Middle frontal gyrus (tissue), 1 donor: ENCODE results near the gene ARMC9.

ENCODE experiments used
- DNase-seq: peaks from one replicate; pipeline ENCODE4 v3.0.0-alpha.2; 2015; ENCODE audit warnings: low spot score; ENCODE audit errors: extremely low spot score

ARMC9 gene

GRCh38 chr2:231411831-231412617, 213.6 kb downstream of the ARMC9 start:
- DNase-seq = peak; percentile 52

GRCh38 chr2:231412618-231412963, 214.2 kb downstream of the ARMC9 start:
- DNase-seq = no peak

DNA sequence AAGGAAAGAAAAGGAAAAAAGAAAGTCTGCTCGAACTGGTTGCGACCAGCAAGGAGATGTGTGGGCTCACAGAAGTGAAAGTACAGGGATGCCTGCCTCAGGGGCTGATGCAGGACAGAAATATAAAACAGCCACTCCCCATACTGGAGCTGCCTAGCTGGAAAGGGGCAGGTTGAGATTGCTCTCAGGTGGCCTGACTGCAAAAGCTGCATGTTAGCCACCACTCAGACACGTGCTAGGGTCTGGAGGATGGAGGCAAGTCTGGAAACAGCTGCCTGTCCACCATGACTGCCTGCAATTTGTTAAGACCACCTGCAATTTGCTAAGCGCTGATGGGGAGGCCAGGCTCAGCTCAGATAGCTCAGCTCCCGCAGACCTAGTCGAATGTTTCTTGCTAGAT, 215.0 kb downstream of the ARMC9 start:
- no peak for DNase-seq

- DNase-seq = no peak
Measured at GRCh38 chr2:231413921-231414476, 215.6 kb downstream of the ARMC9 start.

DNA sequence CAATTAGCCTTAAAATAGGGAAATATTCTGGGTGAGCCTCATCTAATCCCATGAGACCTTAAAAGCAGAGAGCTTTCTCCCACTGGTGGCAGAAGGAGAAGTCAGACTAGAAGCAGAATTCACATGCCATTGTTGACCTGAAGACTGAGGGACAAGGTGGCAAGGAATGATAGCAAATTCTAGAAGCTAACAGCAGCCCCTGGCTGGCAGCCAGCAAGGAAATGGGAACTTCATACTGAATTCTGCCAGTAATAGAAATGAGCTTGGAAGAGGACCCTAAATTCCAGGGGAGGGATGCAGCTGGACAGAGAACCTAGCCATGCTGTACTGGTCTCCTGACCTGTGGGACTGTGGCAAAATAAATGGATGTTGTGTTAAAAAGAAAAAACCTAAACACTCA, 216.6 kb downstream of the ARMC9 start:
- DNase-seq = no peak

- no peak for DNase-seq
Measured at GRCh38 chr2:231418820-231419640, 220.6 kb downstream of the ARMC9 start.

GRCh38 chr2:231421051-231421580, 222.7 kb downstream of the ARMC9 start:
- DNase-seq = no peak

GRCh38 chr2:231422056-231422455, 223.6 kb downstream of the ARMC9 start:
- no peak for DNase-seq

DNA sequence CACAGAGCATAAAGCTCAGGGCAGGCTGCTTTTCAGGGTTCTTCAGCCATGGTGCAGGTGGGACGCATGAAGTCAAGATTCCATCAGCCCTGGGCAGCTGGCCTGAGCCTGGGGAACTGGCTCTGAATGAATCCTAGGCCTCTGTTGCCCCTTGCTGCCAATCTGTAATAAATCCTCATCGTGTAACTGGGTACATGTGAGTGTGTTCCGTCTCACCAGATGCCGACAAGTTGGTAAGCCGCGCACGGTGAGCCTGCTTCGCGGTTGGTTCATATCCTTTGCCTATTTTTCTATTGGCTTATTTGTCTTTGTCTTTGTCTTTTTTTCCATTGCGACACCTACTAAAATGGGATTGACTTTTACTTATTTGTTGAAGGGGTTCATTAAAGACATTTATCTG, 224.7 kb downstream of the ARMC9 start:
- no peak for DNase-seq
